Measurements from ENCODE around the gene BBC3. TPM values are rescaled to one million over a fixed set of nuclear protein-coding genes. Genes with fewer than 3 reads are reported as not detected.

The BBC3 gene
- total RNA-seq, 3 donors from 2014 or later, result 4.5 to 7.5 (median 6.4) TPM

DNA sequence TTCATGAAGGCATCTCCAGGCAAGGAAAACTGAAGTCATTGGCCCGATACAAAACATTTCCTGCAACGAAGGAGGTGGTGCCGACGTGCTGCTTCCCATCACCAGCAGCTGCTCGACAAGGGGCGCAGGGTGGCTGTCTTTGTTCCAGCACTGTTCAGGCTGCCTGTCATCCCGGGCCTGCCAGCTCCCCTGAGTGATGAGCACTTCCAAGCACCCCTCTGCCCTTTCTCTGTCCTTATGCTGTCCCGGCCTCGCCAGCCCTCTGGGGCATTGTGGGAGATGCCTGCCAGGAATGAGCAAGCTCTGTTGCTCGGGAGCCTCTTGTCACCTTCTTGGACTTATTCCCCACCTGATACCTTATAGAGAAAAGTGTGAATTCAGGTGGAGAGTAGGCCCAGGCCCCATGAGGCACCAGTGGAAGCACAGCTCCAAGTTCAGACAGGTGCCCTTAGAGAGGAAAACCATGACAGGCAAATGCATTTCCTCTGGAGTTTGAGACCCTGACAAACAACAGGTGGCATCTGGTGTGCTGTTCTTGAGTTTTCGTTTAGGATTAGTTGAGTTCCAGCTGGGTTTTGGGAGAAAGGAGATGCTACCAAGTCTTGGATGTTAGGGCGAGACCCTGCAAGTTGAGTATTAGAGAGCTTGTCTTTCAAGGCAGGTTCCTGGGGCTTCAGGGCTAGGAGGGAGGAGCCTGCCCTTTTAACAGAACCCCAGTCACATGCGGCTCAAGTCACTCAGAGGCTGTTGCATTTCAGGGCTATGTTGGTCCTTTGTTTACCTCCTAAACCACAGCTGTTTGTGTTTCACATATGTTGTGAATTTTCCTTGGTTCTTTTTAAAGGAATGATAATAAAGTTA is 21.4 kb downstream of the BBC3 start:
- Histone ChIP-seq H3K36me3 (no peaks in the 10 kb centered on the region), H3K9me3 (no peaks in the 10 kb centered on the region), H3K4me1 (no peaks in the 10 kb centered on the region), H3K27me3 (no peaks in the 10 kb centered on the region), H3K4me3 (no peak overlapping the region), H3K27ac (no peak overlapping the region)
- DNase-seq (ENCODE audit: low spot score in 2 of 2), result no peak
- intact Hi-C loops (cut with DNase I; ENCODE audit: low total_unique reads), result loop anchor here (1.0 kb wide), 1 partner anchor 32 kb away; no protein-coding TSS in a partner anchor
- no peak for TF ChIP-seq POLR2A (IDR thresholded peaks at IDR 0.05)
- no peak for TF ChIP-seq POLR2AphosphoS5 (IDR thresholded peaks at IDR 0.05)
- TF ChIP-seq, protein P1, sequence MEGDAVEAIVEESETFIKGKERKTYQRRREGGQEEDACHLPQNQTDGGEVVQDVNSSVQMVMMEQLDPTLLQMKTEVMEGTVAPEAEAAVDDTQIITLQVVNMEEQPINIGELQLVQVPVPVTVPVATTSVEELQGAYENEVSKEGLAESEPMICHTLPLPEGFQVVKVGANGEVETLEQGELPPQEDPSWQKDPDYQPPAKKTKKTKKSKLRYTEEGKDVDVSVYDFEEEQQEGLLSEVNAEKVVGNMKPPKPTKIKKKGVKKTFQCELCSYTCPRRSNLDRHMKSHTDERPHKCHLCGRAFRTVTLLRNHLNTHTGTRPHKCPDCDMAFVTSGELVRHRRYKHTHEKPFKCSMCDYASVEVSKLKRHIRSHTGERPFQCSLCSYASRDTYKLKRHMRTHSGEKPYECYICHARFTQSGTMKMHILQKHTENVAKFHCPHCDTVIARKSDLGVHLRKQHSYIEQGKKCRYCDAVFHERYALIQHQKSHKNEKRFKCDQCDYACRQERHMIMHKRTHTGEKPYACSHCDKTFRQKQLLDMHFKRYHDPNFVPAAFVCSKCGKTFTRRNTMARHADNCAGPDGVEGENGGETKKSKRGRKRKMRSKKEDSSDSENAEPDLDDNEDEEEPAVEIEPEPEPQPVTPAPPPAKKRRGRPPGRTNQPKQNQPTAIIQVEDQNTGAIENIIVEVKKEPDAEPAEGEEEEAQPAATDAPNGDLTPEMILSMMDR (IDR thresholded peaks at IDR 0.05), result no peak

DNA sequence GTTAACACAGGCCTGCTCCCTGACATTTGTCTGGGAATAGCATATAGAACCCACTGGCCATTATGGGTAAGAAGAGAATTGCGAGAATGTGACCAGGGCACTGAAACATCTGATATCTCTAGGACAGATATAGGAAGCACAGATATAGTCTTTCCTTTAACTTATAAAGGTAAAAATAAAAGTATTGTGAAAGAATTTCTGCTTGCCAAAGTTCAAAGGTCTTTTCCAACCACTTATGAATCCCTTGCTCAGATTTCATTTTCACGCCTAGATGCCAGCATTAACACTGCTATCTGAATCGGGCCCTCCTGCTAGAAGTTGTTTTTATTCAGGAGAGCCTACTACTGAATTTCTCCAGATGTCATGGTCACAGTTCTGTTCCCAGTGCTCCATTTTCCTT is 27.7 kb downstream of the BBC3 start:
- DNase-seq (ENCODE audit: low spot score in 2 of 2), result no peak
- Histone ChIP-seq H3K9me3 (no peaks in the 10 kb centered on the region), H3K4me3 (no peak overlapping the region), H3K27me3 (no peaks in the 10 kb centered on the region), H3K27ac (no peak overlapping the region), H3K4me1 (no peaks in the 10 kb centered on the region), H3K36me3 (no peaks in the 10 kb centered on the region)
- TF ChIP-seq POLR2AphosphoS5 (IDR thresholded peaks at IDR 0.05) (no peak), POLR2A (IDR thresholded peaks at IDR 0.05) (no peak)
- TF ChIP-seq, protein P1 (IDR thresholded peaks at IDR 0.05), result no peak
- intact Hi-C loops (cut with DNase I; ENCODE audit: low total_unique reads), result no loop called here

GRCh38 chr19:47200530-47200929 is 30.5 kb downstream of the BBC3 start:
- intact Hi-C loops (cut with DNase I; ENCODE audit: low total_unique reads), result no loop called here
- no peak overlapping the region for H3K27ac ChIP-seq

GRCh38 chr19:47197141-47197540 is 33.9 kb downstream of the BBC3 start:
- no peaks in the 10 kb centered on the region for H3K36me3 ChIP-seq
- no peaks in the 10 kb centered on the region for H3K9me3 ChIP-seq
- intact Hi-C loops (cut with DNase I; ENCODE audit: low total_unique reads), result no loop called here
- no peaks in the 10 kb centered on the region for H3K27me3 ChIP-seq
- no peak overlapping the region for H3K4me3 ChIP-seq
- no peak for DNase-seq (ENCODE audit: low spot score in 2 of 2)
- no peak overlapping the region for H3K27ac ChIP-seq
- H3K4me1 ChIP-seq, result no peaks in the 10 kb centered on the region
- no peak for TF ChIP-seq POLR2AphosphoS5 (IDR thresholded peaks at IDR 0.05)
- TF ChIP-seq, protein P1 (IDR thresholded peaks at IDR 0.05), result no peak
- no peak for TF ChIP-seq POLR2A (IDR thresholded peaks at IDR 0.05)

More at GRCh38 chr19:47200530-47200929, 30.5 kb downstream of the BBC3 start:
- H3K4me1 ChIP-seq, result no peaks in the 10 kb centered on the region
- H3K9me3 ChIP-seq, result no peaks in the 10 kb centered on the region
- TF ChIP-seq POLR2AphosphoS5 (IDR thresholded peaks at IDR 0.05) (no peak), POLR2A (IDR thresholded peaks at IDR 0.05) (no peak)
- TF ChIP-seq, protein P1 (IDR thresholded peaks at IDR 0.05), result no peak
- H3K36me3 ChIP-seq, result no peaks in the 10 kb centered on the region
- no peaks in the 10 kb centered on the region for H3K27me3 ChIP-seq
- no peak overlapping the region for H3K4me3 ChIP-seq
- DNase-seq (ENCODE audit: low spot score in 2 of 2), result no peak

DNA sequence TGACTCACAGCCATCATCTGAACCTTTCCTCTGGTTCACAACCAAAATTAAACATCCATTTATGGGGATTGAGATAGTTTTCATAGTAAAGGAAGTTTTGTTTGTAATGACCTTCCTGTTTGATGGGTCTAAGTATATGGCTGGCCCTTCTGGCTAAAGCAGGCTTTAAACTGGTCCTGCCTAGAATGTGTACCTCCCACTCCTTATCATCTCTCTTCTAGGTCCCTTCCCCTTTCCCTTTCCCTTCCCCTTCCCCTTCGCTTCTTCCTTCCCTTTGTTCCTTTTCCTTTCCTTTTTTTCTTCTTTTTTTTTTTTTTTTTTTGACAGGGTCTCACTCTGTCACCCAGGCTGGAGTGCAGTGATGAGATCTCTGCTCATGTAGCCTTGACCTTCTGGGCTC is 35.6 kb downstream of the BBC3 start:
- intact Hi-C loops (cut with DNase I; ENCODE audit: low total_unique reads), result no loop called here
- no peak overlapping the region for H3K4me3 ChIP-seq
- H3K27ac ChIP-seq, result no peak overlapping the region
- H3K9me3 ChIP-seq, result no peaks in the 10 kb centered on the region
- H3K27me3 ChIP-seq, result no peaks in the 10 kb centered on the region
- no peaks in the 10 kb centered on the region for H3K36me3 ChIP-seq
- TF ChIP-seq, protein P1 (IDR thresholded peaks at IDR 0.05), result no peak
- TF ChIP-seq POLR2A (IDR thresholded peaks at IDR 0.05) (no peak), POLR2AphosphoS5 (IDR thresholded peaks at IDR 0.05) (no peak)
- DNase-seq (ENCODE audit: low spot score in 2 of 2), result no peak
- peaks cover 0 to 2% of the 10 kb centered on the region in 2 donors for H3K4me1 ChIP-seq
